WTC11 (cell line): ENCODE results near the gene CD300LG. TPM values are rescaled to one million over a fixed set of nuclear protein-coding genes. Genes with fewer than 3 reads are reported as not detected.

ENCODE experiments used
- ATAC-seq: fragments of 200-7000 bp; cut with Tn5 transposase; 2 replicates; pipeline ENCODE4 v1.10.0; 2021; ENCODE audit warnings: mild to moderate bottlenecking, moderate library complexity
- CTCF ChIA-PET: fragments of 300-600 bp; sonication (Branson Sonifier 250); formaldehyde crosslinking; loops from one replicate; lab custom pipeline; 2021; ENCODE audit warnings: antibody characterized with exemption; lab: Charles Lee
- POLR2A ChIA-PET: fragments of 350-600 bp; sonication (Branson Sonifier 250); formaldehyde crosslinking; loops from one replicate; lab custom pipeline; 2021; ENCODE audit warnings: antibody characterized with exemption; lab: Charles Lee
- DNase-seq: peaks from one replicate; pipeline ENCODE4 v3.0.0; 2021; ENCODE audit warnings: low spot score
- H3K27ac Mint-ChIP-seq: 2 replicates; pipeline ENCODE4 v1.8.0; 2021; ENCODE audit warnings: mixed read lengths
- H3K27me3 Mint-ChIP-seq: 2 replicates; pipeline ENCODE4 v1.8.0; 2021; ENCODE audit warnings: low read depth, mild to moderate bottlenecking, moderate library complexity, mixed read lengths
- H3K36me3 Mint-ChIP-seq: 2 replicates; pipeline ENCODE4 v1.8.0; 2021; ENCODE audit warnings: mixed read lengths
- H3K4me1 Mint-ChIP-seq: 2 replicates; pipeline ENCODE4 v1.8.0; 2022; ENCODE audit warnings: mixed read lengths
- H3K4me3 Mint-ChIP-seq: 2 replicates; pipeline ENCODE4 v1.8.0; 2021; ENCODE audit warnings: mild to moderate bottlenecking, moderate library complexity, mixed read lengths
- H3K9me3 Mint-ChIP-seq: 2 replicates; pipeline ENCODE4 v1.8.0; 2021; ENCODE audit warnings: mixed read lengths
- ATF1 ChIP-seq: sonication (generic); formaldehyde crosslinking; IDR thresholded peaks from 2 replicates; pipeline ENCODE4 v1.8.1; 2023; ENCODE audit warnings: mild to moderate bottlenecking, moderate library complexity, missing genetic modification reagents
- CBFB ChIP-seq: sonication (generic); formaldehyde crosslinking; IDR thresholded peaks from 2 replicates; pipeline ENCODE4 v1.8.1; 2022; ENCODE audit warnings: mild to moderate bottlenecking, low read depth, missing genetic modification reagents
- ETV6 ChIP-seq: sonication (generic); formaldehyde crosslinking; IDR thresholded peaks from 2 replicates; pipeline ENCODE4 v1.8.1; 2022; ENCODE audit warnings: mild to moderate bottlenecking, missing genetic modification reagents
- NR3C1 ChIP-seq: sonication (generic); formaldehyde crosslinking; conservative IDR thresholded peaks from 2 replicates; pipeline ENCODE4 v1.8.1; 2023; ENCODE audit warnings: low read depth, mild to moderate bottlenecking, missing genetic modification reagents
- ZNF317 ChIP-seq: sonication (generic); formaldehyde crosslinking; IDR thresholded peaks from 2 replicates; pipeline ENCODE4 v1.8.1; 2023; ENCODE audit warnings: low read depth, mild to moderate bottlenecking, moderate library complexity, missing genetic modification reagents, borderline replicate concordance
- total RNA-seq: library from RNA; stranded (reverse); gene quantifications from 3 replicates; pipeline ENCODE4 v1.2.3, GENCODE V29; 2021
- TF ChIP-seq, protein P1 (sequence below): sonication (generic); formaldehyde crosslinking; IDR thresholded peaks from 2 replicates; pipeline ENCODE4 v1.8.0; 2022; ENCODE audit warnings: mild to moderate bottlenecking, missing genetic modification reagents
- TF ChIP-seq, protein P2 (sequence below): sonication (generic); formaldehyde crosslinking; conservative IDR thresholded peaks from 2 replicates; pipeline ENCODE4 v1.8.1; 2023; ENCODE audit warnings: mild to moderate bottlenecking, low read depth, missing genetic modification reagents, moderate library complexity
- TF ChIP-seq, protein P3 (sequence below): sonication (generic); formaldehyde crosslinking; IDR thresholded peaks from 2 replicates; pipeline ENCODE4 v1.8.0; 2023; ENCODE audit warnings: mild to moderate bottlenecking, missing genetic modification reagents
- TF ChIP-seq, protein P4 (sequence below): sonication (generic); formaldehyde crosslinking; IDR thresholded peaks from 2 replicates; pipeline ENCODE4 v1.8.1; 2023; ENCODE audit warnings: mild to moderate bottlenecking, missing genetic modification reagents, moderate library complexity
- TF ChIP-seq, protein P5 (sequence below): sonication (generic); formaldehyde crosslinking; IDR thresholded peaks from 2 replicates; pipeline ENCODE4 v1.8.1; 2022; ENCODE audit warnings: low read depth, mild to moderate bottlenecking, moderate library complexity, missing genetic modification reagents, borderline replicate concordance
- TF ChIP-seq, protein P6 (sequence below): sonication (generic); formaldehyde crosslinking; IDR thresholded peaks from 2 replicates; pipeline ENCODE4 v1.8.0; 2022; ENCODE audit warnings: mild to moderate bottlenecking, missing genetic modification reagents
- TF ChIP-seq, protein P7 (sequence below): sonication (generic); formaldehyde crosslinking; IDR thresholded peaks from 2 replicates; pipeline ENCODE4 v1.8.0; 2023; ENCODE audit warnings: missing genetic modification reagents
- TF ChIP-seq, protein P8 (sequence below): sonication (generic); formaldehyde crosslinking; IDR thresholded peaks from 2 replicates; pipeline ENCODE4 v1.8.1; 2023; ENCODE audit warnings: mild to moderate bottlenecking, moderate library complexity, missing genetic modification reagents

Gene CD300LG
- total RNA-seq, 1 experiment from 2014 or later: not detected

DNA sequence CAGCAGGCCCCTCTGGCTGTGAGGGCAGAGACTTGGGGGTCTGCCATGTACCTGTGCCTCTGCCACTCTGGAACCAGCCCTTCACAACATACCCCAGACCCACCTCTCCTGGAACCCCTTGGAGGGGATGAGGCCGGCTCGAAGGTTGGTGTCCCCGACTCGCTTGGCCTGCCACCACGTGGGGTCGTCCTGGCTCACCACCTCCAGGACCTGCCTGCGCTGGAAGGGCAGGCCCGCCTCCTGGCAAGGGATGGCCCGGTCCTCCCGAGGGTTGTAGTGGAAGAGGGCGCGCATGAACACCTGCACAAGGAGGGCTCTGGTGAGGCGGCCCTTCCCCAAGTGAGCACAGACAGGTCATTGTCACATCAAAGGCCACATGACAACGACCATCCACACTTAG, 26.2 kb upstream of the CD300LG start:
- ATAC-seq: no peak
- H3K4me3 Mint-ChIP-seq: no peak overlapping the region
- TF ChIP-seq, protein P1, sequence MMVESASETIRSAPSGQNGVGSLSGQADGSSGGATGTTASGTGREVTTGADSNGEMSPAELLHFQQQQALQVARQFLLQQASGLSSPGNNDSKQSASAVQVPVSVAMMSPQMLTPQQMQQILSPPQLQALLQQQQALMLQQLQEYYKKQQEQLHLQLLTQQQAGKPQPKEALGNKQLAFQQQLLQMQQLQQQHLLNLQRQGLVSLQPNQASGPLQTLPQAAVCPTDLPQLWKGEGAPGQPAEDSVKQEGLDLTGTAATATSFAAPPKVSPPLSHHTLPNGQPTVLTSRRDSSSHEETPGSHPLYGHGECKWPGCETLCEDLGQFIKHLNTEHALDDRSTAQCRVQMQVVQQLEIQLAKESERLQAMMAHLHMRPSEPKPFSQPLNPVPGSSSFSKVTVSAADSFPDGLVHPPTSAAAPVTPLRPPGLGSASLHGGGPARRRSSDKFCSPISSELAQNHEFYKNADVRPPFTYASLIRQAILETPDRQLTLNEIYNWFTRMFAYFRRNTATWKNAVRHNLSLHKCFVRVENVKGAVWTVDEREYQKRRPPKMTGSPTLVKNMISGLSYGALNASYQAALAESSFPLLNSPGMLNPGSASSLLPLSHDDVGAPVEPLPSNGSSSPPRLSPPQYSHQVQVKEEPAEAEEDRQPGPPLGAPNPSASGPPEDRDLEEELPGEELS: no peak
- TF ChIP-seq, protein P2, sequence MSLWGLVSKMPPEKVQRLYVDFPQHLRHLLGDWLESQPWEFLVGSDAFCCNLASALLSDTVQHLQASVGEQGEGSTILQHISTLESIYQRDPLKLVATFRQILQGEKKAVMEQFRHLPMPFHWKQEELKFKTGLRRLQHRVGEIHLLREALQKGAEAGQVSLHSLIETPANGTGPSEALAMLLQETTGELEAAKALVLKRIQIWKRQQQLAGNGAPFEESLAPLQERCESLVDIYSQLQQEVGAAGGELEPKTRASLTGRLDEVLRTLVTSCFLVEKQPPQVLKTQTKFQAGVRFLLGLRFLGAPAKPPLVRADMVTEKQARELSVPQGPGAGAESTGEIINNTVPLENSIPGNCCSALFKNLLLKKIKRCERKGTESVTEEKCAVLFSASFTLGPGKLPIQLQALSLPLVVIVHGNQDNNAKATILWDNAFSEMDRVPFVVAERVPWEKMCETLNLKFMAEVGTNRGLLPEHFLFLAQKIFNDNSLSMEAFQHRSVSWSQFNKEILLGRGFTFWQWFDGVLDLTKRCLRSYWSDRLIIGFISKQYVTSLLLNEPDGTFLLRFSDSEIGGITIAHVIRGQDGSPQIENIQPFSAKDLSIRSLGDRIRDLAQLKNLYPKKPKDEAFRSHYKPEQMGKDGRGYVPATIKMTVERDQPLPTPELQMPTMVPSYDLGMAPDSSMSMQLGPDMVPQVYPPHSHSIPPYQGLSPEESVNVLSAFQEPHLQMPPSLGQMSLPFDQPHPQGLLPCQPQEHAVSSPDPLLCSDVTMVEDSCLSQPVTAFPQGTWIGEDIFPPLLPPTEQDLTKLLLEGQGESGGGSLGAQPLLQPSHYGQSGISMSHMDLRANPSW (CRISPR knock-in tag): no peak
- TF ChIP-seq, all 79 proteins: peak for 0
- Mint-ChIP-seq H3K9me3 (no peaks in the 10 kb centered on the region), H3K4me1 (no peaks in the 10 kb centered on the region), H3K27me3 (no peaks in the 10 kb centered on the region), H3K36me3 (no peaks in the 10 kb centered on the region), H3K27ac (no peak overlapping the region)
- CTCF ChIA-PET: interaction anchor here (2.9 kb wide), 1 partner anchor 25 kb away, joined by 16 read pairs; no protein-coding TSS in a partner anchor
- POLR2A ChIA-PET: no interaction called here
- DNase-seq: no peak

DNA sequence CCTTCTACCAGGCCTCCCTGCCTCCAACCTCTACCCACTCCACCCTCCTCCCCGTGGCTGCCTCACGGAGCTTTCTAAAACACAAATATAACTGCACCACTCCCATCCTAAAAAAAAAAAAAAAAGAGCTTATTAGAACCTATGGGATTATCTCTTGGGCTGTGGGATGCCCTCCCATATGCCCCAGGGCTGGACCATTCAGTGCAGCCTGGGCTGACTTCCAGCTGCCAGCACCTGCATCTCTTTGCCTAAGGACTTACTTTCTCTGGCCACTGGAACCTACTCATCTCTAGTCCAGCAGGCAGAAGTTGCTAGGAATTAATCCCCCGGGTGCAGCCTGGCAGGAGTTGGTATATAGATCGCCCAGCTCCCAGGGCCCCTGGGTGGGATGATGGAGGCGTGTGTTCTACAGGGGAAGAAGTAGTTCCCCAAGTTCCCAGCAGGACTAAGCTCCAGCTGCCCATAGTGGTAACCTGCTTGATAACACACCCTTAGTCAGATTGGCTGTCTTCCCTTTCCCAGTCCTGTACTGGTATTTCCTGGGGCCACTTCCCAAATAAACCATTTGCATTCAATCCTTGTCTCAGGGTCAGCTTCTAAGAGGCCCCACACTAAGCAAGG, 24.3 kb upstream of the CD300LG start:
- TF ChIP-seq, protein P3, sequence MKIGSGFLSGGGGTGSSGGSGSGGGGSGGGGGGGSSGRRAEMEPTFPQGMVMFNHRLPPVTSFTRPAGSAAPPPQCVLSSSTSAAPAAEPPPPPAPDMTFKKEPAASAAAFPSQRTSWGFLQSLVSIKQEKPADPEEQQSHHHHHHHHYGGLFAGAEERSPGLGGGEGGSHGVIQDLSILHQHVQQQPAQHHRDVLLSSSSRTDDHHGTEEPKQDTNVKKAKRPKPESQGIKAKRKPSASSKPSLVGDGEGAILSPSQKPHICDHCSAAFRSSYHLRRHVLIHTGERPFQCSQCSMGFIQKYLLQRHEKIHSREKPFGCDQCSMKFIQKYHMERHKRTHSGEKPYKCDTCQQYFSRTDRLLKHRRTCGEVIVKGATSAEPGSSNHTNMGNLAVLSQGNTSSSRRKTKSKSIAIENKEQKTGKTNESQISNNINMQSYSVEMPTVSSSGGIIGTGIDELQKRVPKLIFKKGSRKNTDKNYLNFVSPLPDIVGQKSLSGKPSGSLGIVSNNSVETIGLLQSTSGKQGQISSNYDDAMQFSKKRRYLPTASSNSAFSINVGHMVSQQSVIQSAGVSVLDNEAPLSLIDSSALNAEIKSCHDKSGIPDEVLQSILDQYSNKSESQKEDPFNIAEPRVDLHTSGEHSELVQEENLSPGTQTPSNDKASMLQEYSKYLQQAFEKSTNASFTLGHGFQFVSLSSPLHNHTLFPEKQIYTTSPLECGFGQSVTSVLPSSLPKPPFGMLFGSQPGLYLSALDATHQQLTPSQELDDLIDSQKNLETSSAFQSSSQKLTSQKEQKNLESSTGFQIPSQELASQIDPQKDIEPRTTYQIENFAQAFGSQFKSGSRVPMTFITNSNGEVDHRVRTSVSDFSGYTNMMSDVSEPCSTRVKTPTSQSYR (CRISPR knock-in tag): no peak
- TF ChIP-seq CBFB (CRISPR knock-in tag) (no peak), ATF1 (CRISPR knock-in tag) (no peak), ZNF317 (no peak), ETV6 (CRISPR knock-in tag) (no peak), NR3C1 (CRISPR knock-in tag) (no peak)
- TF ChIP-seq, protein P4, sequence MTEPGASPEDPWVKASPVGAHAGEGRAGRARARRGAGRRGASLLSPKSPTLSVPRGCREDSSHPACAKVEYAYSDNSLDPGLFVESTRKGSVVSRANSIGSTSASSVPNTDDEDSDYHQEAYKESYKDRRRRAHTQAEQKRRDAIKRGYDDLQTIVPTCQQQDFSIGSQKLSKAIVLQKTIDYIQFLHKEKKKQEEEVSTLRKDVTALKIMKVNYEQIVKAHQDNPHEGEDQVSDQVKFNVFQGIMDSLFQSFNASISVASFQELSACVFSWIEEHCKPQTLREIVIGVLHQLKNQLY (CRISPR knock-in tag): no peak
- TF ChIP-seq, protein P5, sequence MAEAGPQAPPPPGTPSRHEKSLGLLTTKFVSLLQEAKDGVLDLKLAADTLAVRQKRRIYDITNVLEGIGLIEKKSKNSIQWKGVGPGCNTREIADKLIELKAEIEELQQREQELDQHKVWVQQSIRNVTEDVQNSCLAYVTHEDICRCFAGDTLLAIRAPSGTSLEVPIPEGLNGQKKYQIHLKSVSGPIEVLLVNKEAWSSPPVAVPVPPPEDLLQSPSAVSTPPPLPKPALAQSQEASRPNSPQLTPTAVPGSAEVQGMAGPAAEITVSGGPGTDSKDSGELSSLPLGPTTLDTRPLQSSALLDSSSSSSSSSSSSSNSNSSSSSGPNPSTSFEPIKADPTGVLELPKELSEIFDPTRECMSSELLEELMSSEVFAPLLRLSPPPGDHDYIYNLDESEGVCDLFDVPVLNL (CRISPR knock-in tag): no peak
- TF ChIP-seq, protein P6, sequence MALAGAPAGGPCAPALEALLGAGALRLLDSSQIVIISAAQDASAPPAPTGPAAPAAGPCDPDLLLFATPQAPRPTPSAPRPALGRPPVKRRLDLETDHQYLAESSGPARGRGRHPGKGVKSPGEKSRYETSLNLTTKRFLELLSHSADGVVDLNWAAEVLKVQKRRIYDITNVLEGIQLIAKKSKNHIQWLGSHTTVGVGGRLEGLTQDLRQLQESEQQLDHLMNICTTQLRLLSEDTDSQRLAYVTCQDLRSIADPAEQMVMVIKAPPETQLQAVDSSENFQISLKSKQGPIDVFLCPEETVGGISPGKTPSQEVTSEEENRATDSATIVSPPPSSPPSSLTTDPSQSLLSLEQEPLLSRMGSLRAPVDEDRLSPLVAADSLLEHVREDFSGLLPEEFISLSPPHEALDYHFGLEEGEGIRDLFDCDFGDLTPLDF: no peak
- TF ChIP-seq, protein P7, sequence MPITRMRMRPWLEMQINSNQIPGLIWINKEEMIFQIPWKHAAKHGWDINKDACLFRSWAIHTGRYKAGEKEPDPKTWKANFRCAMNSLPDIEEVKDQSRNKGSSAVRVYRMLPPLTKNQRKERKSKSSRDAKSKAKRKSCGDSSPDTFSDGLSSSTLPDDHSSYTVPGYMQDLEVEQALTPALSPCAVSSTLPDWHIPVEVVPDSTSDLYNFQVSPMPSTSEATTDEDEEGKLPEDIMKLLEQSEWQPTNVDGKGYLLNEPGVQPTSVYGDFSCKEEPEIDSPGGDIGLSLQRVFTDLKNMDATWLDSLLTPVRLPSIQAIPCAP (CRISPR knock-in tag): no peak
- TF ChIP-seq, protein P8, sequence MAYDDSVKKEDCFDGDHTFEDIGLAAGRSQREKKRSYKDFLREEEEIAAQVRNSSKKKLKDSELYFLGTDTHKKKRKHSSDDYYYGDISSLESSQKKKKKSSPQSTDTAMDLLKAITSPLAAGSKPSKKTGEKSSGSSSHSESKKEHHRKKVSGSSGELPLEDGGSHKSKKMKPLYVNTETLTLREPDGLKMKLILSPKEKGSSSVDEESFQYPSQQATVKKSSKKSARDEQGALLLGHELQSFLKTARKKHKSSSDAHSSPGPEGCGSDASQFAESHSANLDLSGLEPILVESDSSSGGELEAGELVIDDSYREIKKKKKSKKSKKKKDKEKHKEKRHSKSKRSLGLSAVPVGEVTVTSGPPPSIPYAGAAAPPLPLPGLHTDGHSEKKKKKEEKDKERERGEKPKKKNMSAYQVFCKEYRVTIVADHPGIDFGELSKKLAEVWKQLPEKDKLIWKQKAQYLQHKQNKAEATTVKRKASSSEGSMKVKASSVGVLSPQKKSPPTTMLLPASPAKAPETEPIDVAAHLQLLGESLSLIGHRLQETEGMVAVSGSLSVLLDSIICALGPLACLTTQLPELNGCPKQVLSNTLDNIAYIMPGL (CRISPR knock-in tag): no peak
- TF ChIP-seq, all 79 proteins: peak for 0
- Mint-ChIP-seq H3K27me3 (no peaks in the 10 kb centered on the region), H3K9me3 (no peaks in the 10 kb centered on the region), H3K4me1 (no peaks in the 10 kb centered on the region), H3K27ac (no peak overlapping the region), H3K36me3 (peaks cover 3% of the 10 kb centered on the region; the same call in 1 of the 2 replicates), H3K4me3 (no peak overlapping the region)
- ChIA-PET CTCF (interaction anchor here (3.1 kb wide), 1 partner anchor 24 kb away, joined by 10 read pairs; no protein-coding TSS in a partner anchor), POLR2A (no interaction called here)
- DNase-seq: no peak
- ATAC-seq: no peak
